Glutamatergic neuron (in vitro differentiated cells): ENCODE measurements around the gene CD3E. TPM values are rescaled to one million over a fixed set of nuclear protein-coding genes. Genes with fewer than 3 reads are reported as not detected.

Source experiments
- total RNA-seq: library from RNA; stranded (reverse); fragmentation: NEBNext Ultra II Directional; extraction: Animal tissue kit (Norgen Biotek cat#: 25700); gene quantifications from one replicate; pipeline ENCODE4 v1.2.1, GENCODE V29; 2021; ENCODE audit not compliant: unreplicated experiment

Gene CD3E
- total RNA-seq, 1 donor from 2014 or later, result not detected

Other genes with a start within 250 kb of the CD3E start
- gene TMPRSS4, start 227.7 kb upstream of the CD3E start, total RNA-seq, result not detected
- gene SMIM35, start 217.8 kb upstream of the CD3E start, total RNA-seq, result not detected
- gene SCN4B, start 151.9 kb upstream of the CD3E start, total RNA-seq, result 2.9 TPM
- 0.39 TPM for gene SCN2B, start 128.1 kb upstream of the CD3E start, total RNA-seq
- not detected for gene JAML, start 79.7 kb upstream of the CD3E start, total RNA-seq
- 0.54 TPM for gene MPZL3, start 52.4 kb upstream of the CD3E start, total RNA-seq
- not detected for gene MPZL2, start 40.4 kb upstream of the CD3E start, total RNA-seq
- gene CD3D, start 38.0 kb downstream of the CD3E start, total RNA-seq, result not detected
- gene CD3G, start 39.6 kb downstream of the CD3E start, total RNA-seq, result 0.39 TPM
- gene UBE4A, start 54.9 kb downstream of the CD3E start, total RNA-seq, result 44.0 TPM
- gene ATP5MG, start 96.9 kb downstream of the CD3E start, total RNA-seq, result 140 TPM
- 132 TPM for gene KMT2A, start 131.8 kb downstream of the CD3E start, total RNA-seq
- gene TTC36, start 222.7 kb downstream of the CD3E start, total RNA-seq, result 1.9 TPM
- gene TMEM25, start 226.5 kb downstream of the CD3E start, total RNA-seq, result 76.8 TPM